Esophagus muscularis mucosa (tissue), 4 donors: Measurements from ENCODE around the gene BMS1. TPM values are rescaled to one million over a fixed set of nuclear protein-coding genes. Genes with fewer than 3 reads are reported as not detected.
"Not testable (repeated sequence)": the region's sequence is repeated elsewhere in the genome, so short reads cannot be mapped to it uniquely, and the experiment has no call there.

Source experiments
- DNase-seq: peaks from one replicate; pipeline ENCODE4 v3.0.0-alpha.2; 2017; ENCODE audit errors: extremely low spot score
- H3K27ac ChIP-seq, 4 donors: fragments of 200-600 bp; sonication (generic); replicated peaks in 1 of 4; 1 replicate in 3 of 4; 2 replicates in 1 of 4; pipeline ENCODE4 v1.5.1; 2016 to 2019; ENCODE audit warnings: mild to moderate bottlenecking in 1 of 4
- H3K27me3 ChIP-seq, 4 donors: fragments of 200-600 bp; sonication (generic); one replicate each; pipeline versions ENCODE4 v1.5.1 to v1.6.0; 2016 to 2019
- H3K36me3 ChIP-seq, 4 donors: fragments of 200-600 bp; sonication (generic); one replicate each; pipeline ENCODE4 v1.5.1; 2016 to 2019
- H3K4me1 ChIP-seq, 4 donors: fragments of 200-600 bp; sonication (generic); one replicate each; pipeline ENCODE4 v1.5.1; 2016 to 2019
- H3K4me3 ChIP-seq, 4 donors: fragments of 200-600 bp; sonication (generic); 1 replicate in 2 of 4; 2 replicates in 2 of 4; pipeline ENCODE4 v1.5.1; 2016 to 2019; ENCODE audit warnings: mild to moderate bottlenecking in 4 of 4, moderate library complexity in 1 of 4
- H3K9me3 ChIP-seq, 4 donors: fragments of 200-600 bp; sonication (generic); 1 replicate in 3 of 4; 2 replicates in 1 of 4; pipeline ENCODE4 v1.5.1; 2016 to 2019
- CTCF ChIP-seq, 3 experiments: fragments of 200-600 bp in 2 of 3; fragments of 450-650 bp in 1 of 3; sonication (generic) in 2 of 3; IDR thresholded peaks; one replicate each; pipeline ENCODE4 v1.5.1; 2017 to 2019; ENCODE audit warnings: antibody characterized with exemption in 3 of 3, mild to moderate bottlenecking in 2 of 3, moderate library complexity in 1 of 3
- EP300 ChIP-seq: sonication (generic); formaldehyde crosslinking; IDR thresholded peaks from one replicate; pipeline ENCODE4 v1.6.1; 2017; ENCODE audit warnings: antibody characterized with exemption
- POLR2A ChIP-seq: fragments of 450-650 bp; IDR thresholded peaks from one replicate; pipeline ENCODE4 v1.6.1; 2017; ENCODE audit warnings: antibody characterized with exemption, moderate library complexity, mild to moderate bottlenecking, low read depth
- POLR2AphosphoS5 ChIP-seq, 2 donors: sonication (generic); formaldehyde crosslinking; IDR thresholded peaks; one replicate each; pipeline ENCODE4 v1.6.1; 2017; ENCODE audit warnings: antibody characterized with exemption in 2 of 2
- WGBS: methylation state at CpG from one replicate; pipeline ENCODE4 v1.1.5; 2018; 5-methylcytosine and 5-hydroxymethylcytosine counted together
- intact Hi-C: fragments of 100-400 bp; cut with DNase I; formaldehyde crosslinking; loops from one replicate; pipeline ENCODE4 v1.15.1; 2023
- total RNA-seq, 4 donors: library from RNA; depleted of rRNA; stranded (reverse); fragments of >200 nt; gene quantifications; one replicate each; pipeline versions ENCODE4 v1.1.0 to v1.2.1, GENCODE V29; 2016

Gene BMS1
- total RNA-seq, 4 donors from 2014 or later = 10.4 to 14.6 (median 14.3) TPM

- no peaks in the 10 kb centered on the region for H3K36me3 ChIP-seq
- peak overlapping the region; percentile 27 to 39 (median 35) for H3K4me3 ChIP-seq
- 2% methylated on average over 35 of the region's 87 CpGs for WGBS
- peak; percentile 92 for DNase-seq
- H3K27me3 ChIP-seq = peaks cover 0 to 49% (median 5%) of the 10 kb centered on the region in 4 donors
- TF ChIP-seq CTCF (IDR thresholded peaks at IDR 0.05) (peak; percentile 45 to 80 (median 57)), POLR2AphosphoS5 (IDR thresholded peaks at IDR 0.05) (no peak)
- no peak overlapping the region for H3K27ac ChIP-seq
- intact Hi-C loops = no loop called here
- no peaks in the 10 kb centered on the region for H3K9me3 ChIP-seq
- H3K4me1 ChIP-seq = peaks cover 13 to 18% (median 14%) of the 10 kb centered on the region in 4 donors
These were observed 83.8 kb downstream of the BMS1 start for GRCh38 chr10:42866115-42866995.

GRCh38 chr10:42867571-42867970, 85.0 kb downstream of the BMS1 start:
- 91% methylated on average over 9 of the region's 9 CpGs for WGBS
- intact Hi-C loops = no loop called here

GRCh38 chr10:42868530-42868929, 85.9 kb downstream of the BMS1 start:
- intact Hi-C loops = loop anchor here (2.0 kb wide), 1 partner anchor 236 kb away; no protein-coding TSS in a partner anchor
- H3K36me3 ChIP-seq = no peaks in the 10 kb centered on the region
- no peak overlapping the region for H3K27ac ChIP-seq
- peaks cover 13 to 20% (median 15%) of the 10 kb centered on the region in 4 donors for H3K4me1 ChIP-seq
- no peaks in the 10 kb centered on the region for H3K9me3 ChIP-seq
- TF ChIP-seq EP300 = no peak
- no peak for TF ChIP-seq POLR2AphosphoS5 (IDR thresholded peaks at IDR 0.05)
- no peak for TF ChIP-seq CTCF (IDR thresholded peaks at IDR 0.05)
- TF ChIP-seq POLR2A = no peak
- 93% methylated on average over 9 of the region's 9 CpGs for WGBS
- peaks cover 0 to 30% (median 5%) of the 10 kb centered on the region in 4 donors for H3K27me3 ChIP-seq
- no peak overlapping the region for H3K4me3 ChIP-seq
- peak; percentile 80 for DNase-seq

More at GRCh38 chr10:42867571-42867970, 85.0 kb downstream of the BMS1 start:
- H3K27me3 ChIP-seq = peaks cover 0 to 37% (median 5%) of the 10 kb centered on the region in 4 donors
- H3K9me3 ChIP-seq = no peaks in the 10 kb centered on the region
- TF ChIP-seq EP300 = no peak
- TF ChIP-seq CTCF (IDR thresholded peaks at IDR 0.05) = no peak
- TF ChIP-seq POLR2A = no peak
- TF ChIP-seq POLR2AphosphoS5 (IDR thresholded peaks at IDR 0.05) = no peak
- H3K4me1 ChIP-seq = peaks cover 13 to 20% (median 15%) of the 10 kb centered on the region in 4 donors
- H3K36me3 ChIP-seq = no peaks in the 10 kb centered on the region
- DNase-seq = peak; percentile 68
- H3K4me3 ChIP-seq = no peak overlapping the region
- H3K27ac ChIP-seq = no peak overlapping the region

GRCh38 chr10:42869977-42870350, 87.4 kb downstream of the BMS1 start:
- TF ChIP-seq POLR2A = no peak
- no peak for TF ChIP-seq POLR2AphosphoS5 (IDR thresholded peaks at IDR 0.05)
- TF ChIP-seq EP300 = no peak
- no peak for TF ChIP-seq CTCF (IDR thresholded peaks at IDR 0.05)
- peak; percentile 90 for DNase-seq
- intact Hi-C loops = loop anchor here (2.0 kb wide), 1 partner anchor 235 kb away; no protein-coding TSS in a partner anchor
- H3K4me1 ChIP-seq = peaks cover 13 to 20% (median 15%) of the 10 kb centered on the region in 4 donors
- H3K27ac ChIP-seq = no peak overlapping the region
- WGBS = 85% methylated on average over 9 of the region's 9 CpGs
- H3K4me3 ChIP-seq = no peak overlapping the region
- H3K27me3 ChIP-seq = peaks cover 0 to 21% (median 5%) of the 10 kb centered on the region in 4 donors
- no peaks in the 10 kb centered on the region for H3K36me3 ChIP-seq
- H3K9me3 ChIP-seq = no peaks in the 10 kb centered on the region

GRCh38 chr10:42871138-42871641, 88.6 kb downstream of the BMS1 start:
- Histone ChIP-seq H3K27me3 (peaks cover 0 to 15% (median 1%) of the 10 kb centered on the region in 4 donors), H3K4me1 (peaks cover 11 to 24% (median 18%) of the 10 kb centered on the region in 4 donors)
- H3K4me3 ChIP-seq, H3K36me3 ChIP-seq, H3K27ac ChIP-seq, intact Hi-C loops, H3K9me3 ChIP-seq: not testable (repeated sequence)
- DNase-seq = peak; percentile 85
- 82% methylated on average over 8 of the region's 13 CpGs for WGBS
